HG03095 (cell line): Measurements from ENCODE around the gene RARA.

Experiments
- ATAC-seq: cut with Tn5 transposase; IDR thresholded peaks from one replicate; pipeline ENCODE4 v1.9.1; 2021; ENCODE audit warnings: moderate library complexity; ENCODE audit not compliant: unreplicated experiment

The RARA gene

GRCh38 chr17:40315678-40316570, 6.9 kb downstream of the RARA start:
- ATAC-seq = no peak

GRCh38 chr17:40316571-40317344, 7.8 kb downstream of the RARA start:
- no peak for ATAC-seq

GRCh38 chr17:40317345-40317873, 8.4 kb downstream of the RARA start:
- ATAC-seq = no peak

GRCh38 chr17:40317880-40318829, 9.2 kb downstream of the RARA start:
- ATAC-seq = peak; percentile 56

GRCh38 chr17:40318830-40319391, 9.9 kb downstream of the RARA start:
- no peak for ATAC-seq

- no peak for ATAC-seq
Measured at GRCh38 chr17:40319651-40320540, 10.9 kb downstream of the RARA start.

- no peak for ATAC-seq
Measured at GRCh38 chr17:40320756-40321523, 12.0 kb downstream of the RARA start.

- no peak for ATAC-seq
Measured at GRCh38 chr17:40321524-40321929, 12.5 kb downstream of the RARA start.

GRCh38 chr17:40321961-40322357, 13.0 kb downstream of the RARA start:
- ATAC-seq = no peak

- peak; percentile 24 for ATAC-seq
Measured at GRCh38 chr17:40322358-40323315, 13.7 kb downstream of the RARA start.

GRCh38 chr17:40323391-40324381, 14.7 kb downstream of the RARA start:
- no peak for ATAC-seq

- ATAC-seq = no peak
Measured at GRCh38 chr17:40325156-40326013, 16.4 kb downstream of the RARA start.

GRCh38 chr17:40326014-40326831, 17.2 kb downstream of the RARA start:
- ATAC-seq = no peak

- ATAC-seq = no peak
Measured at GRCh38 chr17:40326832-40327199, 17.8 kb downstream of the RARA start.
